GM21723 (cell line): ENCODE data around the gene RBM39.
"Not testable (repeated sequence)": the region's sequence is repeated elsewhere in the genome, so short reads cannot be mapped to it uniquely, and the experiment has no call there.

Source experiments
- ATAC-seq: cut with Tn5 transposase; IDR thresholded peaks from one replicate; pipeline ENCODE4 v1.9.1; 2021; ENCODE audit warnings: mild to moderate bottlenecking, moderate library complexity; ENCODE audit not compliant: unreplicated experiment

Gene RBM39

DNA sequence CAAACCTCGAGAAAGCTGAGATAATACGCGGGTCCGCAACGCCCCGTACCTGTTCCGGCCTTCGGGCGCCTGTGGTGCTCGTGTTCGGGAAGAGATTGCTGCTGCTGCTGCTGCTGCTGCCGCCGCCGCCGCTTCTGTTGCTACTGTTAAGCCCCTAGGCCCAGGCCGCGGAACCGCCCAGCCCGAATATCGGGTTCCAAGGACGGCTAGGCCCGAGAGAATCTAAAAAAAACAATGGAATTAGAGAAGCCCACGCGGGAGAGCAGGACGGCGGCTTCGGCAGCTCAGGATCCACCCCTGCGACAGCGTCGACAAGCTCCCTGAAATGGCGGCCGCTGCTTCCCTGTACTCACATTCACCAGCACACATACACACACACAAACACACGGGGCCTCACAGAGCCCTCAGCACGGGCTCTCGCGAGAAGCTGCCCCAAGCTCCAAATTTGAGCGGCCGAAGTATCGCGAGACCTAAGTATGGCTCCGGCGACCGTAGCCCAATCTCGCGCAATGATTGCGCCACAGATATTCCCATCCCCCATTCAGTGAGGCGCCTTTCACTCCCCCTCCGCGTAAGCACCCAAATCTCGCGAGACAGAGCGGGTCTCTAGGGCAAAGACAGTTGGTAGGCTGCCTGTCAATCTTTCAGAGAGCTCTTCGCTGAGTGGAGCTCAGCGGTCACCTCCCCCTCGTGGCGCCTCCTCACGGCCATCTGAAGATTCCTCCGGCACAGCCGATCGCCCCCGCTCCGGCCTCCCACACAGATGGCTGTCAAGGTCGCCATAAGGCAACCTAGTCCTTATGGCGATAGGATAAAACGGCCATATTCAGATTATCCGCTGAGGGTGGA is at the start of gene RBM39:
RBM39 (minus strand) TSS at position 369 of the 849 bp plus-strand sequence. CDS start 1,386 bp downstream, outside the sequence.
- peak; percentile 86 for ATAC-seq

GRCh38 chr20:35791821-35792220 is 49.8 kb upstream of the RBM39 start:
- no peak for ATAC-seq

DNA sequence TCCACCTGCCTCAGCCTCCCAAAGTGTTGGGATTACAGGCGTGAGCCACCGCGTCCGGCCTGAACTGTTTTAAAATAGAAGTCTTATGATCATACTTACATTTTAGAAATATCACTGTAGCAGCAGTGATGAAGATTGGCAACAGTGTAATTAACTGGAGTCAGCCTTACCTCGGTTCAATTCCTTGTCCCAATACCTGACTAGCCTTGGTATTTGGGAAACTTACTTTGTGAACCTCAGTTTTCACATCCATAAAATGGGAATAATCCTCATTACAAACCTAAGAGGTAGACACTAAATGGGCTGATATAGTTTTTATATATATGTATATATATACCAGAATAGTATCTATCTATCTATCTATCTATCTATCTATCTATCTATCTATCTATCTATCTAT is 49.0 kb upstream of the RBM39 start:
- no peak for ATAC-seq

- ATAC-seq: no peak
Measured at GRCh38 chr20:35788796-35789195, 46.7 kb upstream of the RBM39 start.

- ATAC-seq: not testable (repeated sequence)
Measured at GRCh38 chr20:35785541-35785940, 43.5 kb upstream of the RBM39 start.

DNA sequence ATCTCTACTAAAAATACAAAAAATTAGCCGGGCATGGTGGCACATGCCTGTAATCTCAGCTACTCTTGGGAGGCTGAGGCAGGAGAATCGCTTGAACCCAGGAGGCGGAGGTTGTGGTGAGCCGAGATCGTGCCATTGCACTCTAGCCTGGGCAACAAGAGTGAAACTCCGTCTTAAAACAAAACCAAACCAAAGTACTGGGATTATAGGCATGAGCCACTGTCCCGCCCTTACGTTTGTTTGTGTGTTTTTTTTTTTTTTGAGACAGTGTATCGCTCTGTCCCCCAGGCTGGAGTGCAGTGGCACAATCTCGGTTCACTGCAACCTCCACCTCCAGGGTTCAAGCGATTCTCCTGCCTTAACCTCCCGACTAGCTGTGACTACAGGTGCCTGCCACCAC is 41.8 kb upstream of the RBM39 start:
- ATAC-seq: not testable (repeated sequence)

DNA sequence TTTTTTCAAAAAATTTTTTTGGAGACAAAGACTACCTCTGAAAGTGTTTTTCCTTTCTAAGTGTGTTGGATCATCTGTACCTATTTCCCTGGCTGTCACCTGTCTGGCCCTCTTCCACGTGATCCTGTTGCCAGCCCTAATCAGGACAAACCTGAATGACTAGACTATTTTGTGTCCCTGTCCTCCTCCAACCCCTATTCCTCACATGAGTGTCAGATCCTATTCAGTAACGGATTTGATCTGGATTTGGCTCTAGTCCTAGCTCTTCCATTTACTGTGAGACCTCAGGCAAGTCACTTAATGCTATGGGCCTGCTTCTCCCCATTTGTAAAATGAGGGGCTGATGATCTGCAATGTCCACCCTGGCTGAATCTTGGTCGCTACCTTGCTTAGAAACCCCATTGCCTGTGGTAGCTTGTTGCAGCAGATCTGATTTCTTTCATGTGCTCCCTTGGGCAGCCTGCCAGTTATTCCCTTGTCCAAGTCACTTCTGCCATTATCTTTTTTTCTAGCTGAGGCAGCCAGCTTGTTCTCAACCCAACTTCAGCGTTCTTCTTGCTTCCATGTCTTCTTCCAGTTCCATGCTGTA is 34.5 kb upstream of the RBM39 start:
- ATAC-seq: no peak

GRCh38 chr20:35774391-35774790 is 32.3 kb upstream of the RBM39 start:
- ATAC-seq: no peak

- ATAC-seq: no peak
Measured at GRCh38 chr20:35773154-35773751, 31.2 kb upstream of the RBM39 start.

GRCh38 chr20:35772563-35773058 is 30.6 kb upstream of the RBM39 start:
- no peak for ATAC-seq

GRCh38 chr20:35771689-35772562 is 29.9 kb upstream of the RBM39 start, which contains the start of gene PHF20:
Gene PHF20, plus strand, starts transcription at chr20:35772015. Its CDS starts 29,508 bp downstream, at chr20:35801523.
- ATAC-seq: peak; percentile 81

DNA sequence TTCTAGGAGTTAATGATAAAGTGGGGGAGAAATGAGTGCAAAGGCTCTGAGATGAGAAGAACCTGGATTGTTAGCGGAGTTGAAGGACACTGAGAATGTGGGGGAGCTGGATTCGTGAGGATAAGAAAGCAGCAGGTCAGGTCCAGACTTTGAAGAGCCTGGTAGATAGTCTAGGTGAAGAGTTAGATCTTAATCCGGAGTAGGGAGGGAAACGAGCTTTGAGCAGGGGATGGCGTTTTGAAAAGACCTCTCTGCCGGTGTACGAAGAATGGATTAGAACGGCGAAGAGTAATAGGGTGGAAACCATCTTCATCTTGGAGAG is 29.3 kb upstream of the RBM39 start:
- no peak for ATAC-seq

DNA sequence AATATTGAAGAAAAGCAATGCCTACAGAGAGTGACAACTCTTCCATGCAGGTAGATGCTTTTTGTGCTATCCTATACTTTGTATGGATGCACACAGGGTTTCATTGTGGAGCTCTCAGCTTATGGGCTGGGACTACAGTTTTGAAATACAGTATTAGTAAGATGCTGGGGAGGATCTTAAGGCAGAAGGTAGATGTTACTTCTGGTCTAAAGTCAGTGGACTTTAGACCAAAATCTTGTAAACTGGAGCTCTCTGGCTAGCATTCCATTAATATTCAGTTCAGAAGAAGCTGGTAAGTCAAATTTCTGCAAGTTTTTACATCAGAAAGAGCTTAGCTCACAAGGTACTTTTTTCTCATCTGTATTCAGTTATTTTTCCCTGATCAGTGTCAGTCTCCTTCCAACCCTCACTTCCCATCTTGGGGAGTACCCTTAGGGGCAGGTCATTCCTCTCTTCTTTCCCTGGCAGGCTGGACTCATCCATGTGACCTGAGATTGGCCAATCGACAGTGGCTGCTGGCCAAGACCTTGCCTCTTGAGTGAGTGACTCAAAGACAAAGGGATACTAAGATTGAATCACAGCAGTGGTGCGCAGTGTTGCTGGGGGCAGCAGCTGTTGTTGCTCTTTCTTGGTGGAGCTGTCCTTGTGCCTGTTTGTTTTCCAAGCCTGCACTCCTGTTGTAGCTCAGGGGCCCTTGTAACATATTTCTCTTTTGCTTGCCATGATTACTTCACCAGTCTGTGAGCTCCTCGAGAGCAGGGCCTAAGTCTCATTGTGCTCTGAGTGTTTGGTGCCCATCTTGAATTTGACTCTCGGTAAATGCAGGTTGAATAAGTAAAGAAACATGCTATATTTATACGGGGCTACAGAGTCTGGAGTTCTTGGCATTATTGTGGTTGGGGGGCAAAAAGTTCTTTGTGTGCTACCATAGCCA is 26.9 kb upstream of the RBM39 start:
- no peak for ATAC-seq

GRCh38 chr20:35767683-35768481 is 25.8 kb upstream of the RBM39 start:
- peak; percentile 59 for ATAC-seq

GRCh38 chr20:35766843-35767242 is 24.8 kb upstream of the RBM39 start:
- ATAC-seq: no peak

DNA sequence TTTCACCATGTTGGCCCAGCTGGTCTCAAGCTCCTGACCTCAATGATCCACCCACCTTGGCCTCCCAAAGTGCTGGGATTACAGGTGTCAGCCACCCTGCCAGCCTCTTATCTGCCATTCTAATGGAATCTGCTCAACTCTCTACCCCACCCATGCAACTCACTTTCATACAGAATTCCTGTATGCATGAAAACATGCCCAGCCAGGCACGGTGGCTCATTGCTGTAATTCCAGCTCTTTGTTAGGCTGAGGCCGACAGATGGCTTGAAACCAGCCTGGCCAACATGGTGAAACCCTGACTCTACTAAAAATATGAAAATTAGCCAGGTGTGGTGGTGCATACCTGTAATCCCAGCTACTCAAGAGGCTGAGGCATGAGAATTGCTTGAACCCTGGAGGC is 22.9 kb upstream of the RBM39 start:
- ATAC-seq: not testable (repeated sequence)

DNA sequence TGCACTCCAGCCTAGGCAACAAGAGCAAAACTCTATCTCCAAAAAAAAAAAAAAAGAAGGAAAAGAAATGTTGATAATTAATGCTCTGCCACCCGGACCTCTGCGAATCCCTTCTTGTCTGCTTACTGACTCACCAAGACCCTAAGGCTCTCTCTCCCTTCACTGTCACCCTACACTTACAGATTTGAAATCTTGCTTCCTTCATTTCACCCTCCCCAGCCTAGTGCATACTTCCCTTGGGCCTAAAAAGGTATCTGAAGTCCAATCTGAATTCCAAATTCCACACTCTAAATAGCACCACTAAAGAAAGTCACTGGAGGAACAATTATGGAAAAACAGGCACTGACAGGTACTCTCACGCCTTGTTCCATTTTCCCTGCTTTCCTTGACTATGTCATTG is 20.4 kb upstream of the RBM39 start:
- ATAC-seq: no peak

DNA sequence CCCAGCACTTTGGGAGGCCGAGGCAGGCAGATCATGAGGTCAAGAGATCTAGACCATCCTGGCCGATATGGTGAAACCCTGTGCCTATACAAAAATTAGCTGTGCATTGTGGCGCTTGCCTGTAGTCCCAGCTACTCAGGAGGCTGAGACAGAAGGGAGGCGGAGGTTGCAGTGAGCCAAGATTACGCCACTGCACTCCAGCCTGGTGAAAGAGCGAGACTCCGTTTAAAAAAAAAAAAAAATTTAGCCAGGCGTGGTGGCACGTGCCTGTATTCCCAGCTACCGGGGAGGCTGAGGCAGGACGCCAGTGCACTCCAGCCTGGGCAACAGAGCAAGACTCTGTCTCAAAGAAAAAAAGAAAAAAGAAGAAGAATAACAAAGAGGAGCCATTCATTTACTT is 19.5 kb upstream of the RBM39 start:
- ATAC-seq: not testable (repeated sequence)
